Endothelial cell of umbilical vein (primary cell): Measurements from ENCODE around the gene SEMA3E. TPM values are rescaled to one million over a fixed set of nuclear protein-coding genes. Genes with fewer than 3 reads are reported as not detected.

Experiments
- BruUV-seq: library from RNA; stranded (reverse); fragments of 400-500 nt; replicated peaks from 2 replicates; lab custom pipeline; 2021; lab: Mats Ljungman, UMichigan
- CTCF ChIA-PET: fragments of 300-600, 350-600 bp; sonication (Branson Sonifier 250); formaldehyde crosslinking; loops from one replicate; lab custom pipeline; 2021; ENCODE audit warnings: antibody characterized with exemption, inconsistent platforms; lab: Charles Lee
- POLR2A ChIA-PET: fragments of 300-600, 350-600 bp; sonication (Branson Sonifier 250); formaldehyde crosslinking; loops from one replicate; lab custom pipeline; 2021; ENCODE audit warnings: antibody characterized with exemption, inconsistent platforms; lab: Charles Lee
- DNase-seq: peaks from one replicate; pipeline ENCODE4 v3.0.0-alpha.2; 2011; ENCODE audit warnings: low read depth, low spot score
- FAIRE-seq: peaks from 2 replicates; lab custom pipeline; 2011; peaks lifted over from hg19 to GRCh38; lab: Jason Lieb, UNC
- H2AFZ ChIP-seq: 2 replicates; pipeline ENCODE4 v1.6.0; 2012; ENCODE audit warnings: low read depth, low read length, control low read depth, inconsistent platforms
- H3K27ac ChIP-seq: 2 replicates; pipeline ENCODE4 v1.5.1; 2011; ENCODE audit warnings: low read depth, mild to moderate bottlenecking, control low read depth, low read length, moderate library complexity; ENCODE audit not compliant: insufficient read depth
- H3K27me3 ChIP-seq, 2 experiments: 2 replicates each; pipeline versions ENCODE4 v1.6.0 to v1.6.1; 2011; ENCODE audit warnings: low read length in 2 of 2, mixed read lengths in 1 of 2; ENCODE audit not compliant: control insufficient read depth in 2 of 2, insufficient read depth in 2 of 2
- H3K36me3 ChIP-seq, 2 experiments: 2 replicates in 1 of 2; 3 replicates in 1 of 2; pipeline ENCODE4 v1.5.1; 2011; ENCODE audit warnings: low read length in 2 of 2, mild to moderate bottlenecking in 1 of 2, moderate library complexity in 1 of 2; ENCODE audit not compliant: control insufficient read depth in 2 of 2, insufficient read depth in 2 of 2; ENCODE audit errors: extremely low read depth in 1 of 2
- H3K4me1 ChIP-seq: 3 replicates; pipeline ENCODE4 v1.5.1; 2011; ENCODE audit warnings: mild to moderate bottlenecking, low read length; ENCODE audit not compliant: control insufficient read depth, insufficient read depth; ENCODE audit errors: extremely low read depth
- H3K4me2 ChIP-seq: 2 replicates; pipeline ENCODE4 v1.6.1; 2011; ENCODE audit warnings: low read length, control low read depth, mixed read lengths; ENCODE audit not compliant: insufficient read depth
- H3K4me3 ChIP-seq, 3 experiments: fragments of 200-600 bp in 1 of 3; sonication (generic), shearing (Covaris generic) in 1 of 3; replicated peaks in 1 of 3; 2 replicates each; pipeline ENCODE4 v1.5.1; 2011 to 2016; ENCODE audit warnings: control low read depth in 3 of 3, low read length in 3 of 3, mild to moderate bottlenecking in 2 of 3, inconsistent platforms in 1 of 3, low read depth in 1 of 3, moderate library complexity in 1 of 3; ENCODE audit not compliant: insufficient read depth in 1 of 3
- H3K79me2 ChIP-seq: 2 replicates; pipeline ENCODE4 v1.6.0; 2012; ENCODE audit warnings: low read length, inconsistent platforms; ENCODE audit not compliant: control insufficient read depth, insufficient read depth
- H3K9ac ChIP-seq: replicated peaks from 2 replicates; pipeline ENCODE3; 2011; ENCODE audit warnings: low read length, control low read depth; ENCODE audit not compliant: insufficient read depth; ENCODE audit errors: extremely low read depth
- H3K9me1 ChIP-seq: replicated peaks from 3 replicates; pipeline ENCODE4 v1.6.0; 2011; ENCODE audit warnings: mild to moderate bottlenecking, low read length; ENCODE audit not compliant: control insufficient read depth, insufficient read depth; ENCODE audit errors: extremely low read depth
- H3K9me3 ChIP-seq: replicated peaks from 2 replicates; pipeline ENCODE4 v1.5.1; 2012; ENCODE audit warnings: low read length, inconsistent platforms; ENCODE audit not compliant: control insufficient read depth, insufficient read depth
- H4K20me1 ChIP-seq: replicated peaks from 2 replicates; pipeline ENCODE3; 2011; ENCODE audit warnings: mild to moderate bottlenecking, low read length; ENCODE audit not compliant: control insufficient read depth, insufficient read depth; ENCODE audit errors: extremely low read depth
- CTCF ChIP-seq, 2 donors: IDR thresholded peaks; 1 replicate in 1 of 2; 2 replicates in 1 of 2; pipeline ENCODE4 v1.5.1; 2011; ENCODE audit warnings: low read length in 2 of 2, mild to moderate bottlenecking in 2 of 2, moderate library complexity in 2 of 2, control low read depth in 1 of 2, inconsistent platforms in 1 of 2, low read depth in 1 of 2; ENCODE audit not compliant: insufficient read depth in 1 of 2; ENCODE audit errors: extremely low read depth in 1 of 2
- EZH2 ChIP-seq: IDR thresholded peaks from 2 replicates; pipeline ENCODE4 v1.6.1; 2012; ENCODE audit warnings: borderline replicate concordance, low read depth, mild to moderate bottlenecking, moderate library complexity, low read length, inconsistent platforms; ENCODE audit not compliant: severe bottlenecking
- FOS ChIP-seq: IDR thresholded peaks from 2 replicates; pipeline ENCODE4 v1.6.1; 2011; ENCODE audit warnings: mild to moderate bottlenecking, low read length, moderate library complexity, borderline replicate concordance; ENCODE audit not compliant: insufficient read depth
- GATA2 ChIP-seq: IDR thresholded peaks from 2 replicates; pipeline ENCODE4 v1.7.0; 2011; ENCODE audit warnings: low read depth, mild to moderate bottlenecking, moderate library complexity, mixed read lengths, low read length; ENCODE audit not compliant: insufficient read length, insufficient read depth
- JUN ChIP-seq: IDR thresholded peaks from 2 replicates; pipeline ENCODE4 v1.6.1; 2011; ENCODE audit warnings: borderline replicate concordance, low read depth; ENCODE audit not compliant: insufficient read length, insufficient read depth
- MAX ChIP-seq: IDR thresholded peaks from 2 replicates; pipeline ENCODE4 v1.6.1; 2011; ENCODE audit not compliant: insufficient read depth, insufficient read length
- MYC ChIP-seq: IDR thresholded peaks from one replicate; pipeline ENCODE4 v1.6.1; 2011; ENCODE audit warnings: mild to moderate bottlenecking, low read depth, low read length
- POLR2A ChIP-seq: IDR thresholded peaks from 2 replicates; pipeline ENCODE4 v1.6.1; 2012; ENCODE audit warnings: low read depth, mild to moderate bottlenecking, control low read depth, low read length
- POLR2AphosphoS5 ChIP-seq: IDR thresholded peaks from 2 replicates; pipeline ENCODE4 v1.6.1; 2012; ENCODE audit warnings: low read depth, mild to moderate bottlenecking, control low read depth, low read length, moderate library complexity; ENCODE audit not compliant: insufficient read depth
- dilution Hi-C: fragments of 300-500 bp; cut with MboI; formaldehyde crosslinking; loops from one replicate; pipeline ENCODE4 v1.15.0; 2019; ENCODE audit warnings: low sequenced_read_pairs; ENCODE audit not compliant: extremely low pct_ligation_motif_present
- intact Hi-C: fragments of 100-400 bp; cut with micrococcal nuclease; formaldehyde crosslinking; loops from one replicate; pipeline ENCODE4 v1.10.0; 2022
- polyA plus RNA-seq, 4 experiments: library from polyadenylated mRNA; depleted of rRNA in 3 of 4; stranded (reverse) in 3 of 4; unstranded in 1 of 4; fragments of >200 nt; gene quantifications; 2 replicates each; pipeline versions ENCODE4 v1.2.1 to v1.2.3, GENCODE V29; 2011 to 2012; ENCODE audit warnings: missing spikeins in 1 of 4
- total RNA-seq: library from RNA; stranded (reverse); gene quantifications from 2 replicates; pipeline ENCODE4 v1.2.3, GENCODE V29; 2021

Gene SEMA3E
- total and polyA plus RNA-seq, 2 donors (not counting 3 experiments of a cell fraction or from before 2014, with no cell fraction given), result not detected

DNA sequence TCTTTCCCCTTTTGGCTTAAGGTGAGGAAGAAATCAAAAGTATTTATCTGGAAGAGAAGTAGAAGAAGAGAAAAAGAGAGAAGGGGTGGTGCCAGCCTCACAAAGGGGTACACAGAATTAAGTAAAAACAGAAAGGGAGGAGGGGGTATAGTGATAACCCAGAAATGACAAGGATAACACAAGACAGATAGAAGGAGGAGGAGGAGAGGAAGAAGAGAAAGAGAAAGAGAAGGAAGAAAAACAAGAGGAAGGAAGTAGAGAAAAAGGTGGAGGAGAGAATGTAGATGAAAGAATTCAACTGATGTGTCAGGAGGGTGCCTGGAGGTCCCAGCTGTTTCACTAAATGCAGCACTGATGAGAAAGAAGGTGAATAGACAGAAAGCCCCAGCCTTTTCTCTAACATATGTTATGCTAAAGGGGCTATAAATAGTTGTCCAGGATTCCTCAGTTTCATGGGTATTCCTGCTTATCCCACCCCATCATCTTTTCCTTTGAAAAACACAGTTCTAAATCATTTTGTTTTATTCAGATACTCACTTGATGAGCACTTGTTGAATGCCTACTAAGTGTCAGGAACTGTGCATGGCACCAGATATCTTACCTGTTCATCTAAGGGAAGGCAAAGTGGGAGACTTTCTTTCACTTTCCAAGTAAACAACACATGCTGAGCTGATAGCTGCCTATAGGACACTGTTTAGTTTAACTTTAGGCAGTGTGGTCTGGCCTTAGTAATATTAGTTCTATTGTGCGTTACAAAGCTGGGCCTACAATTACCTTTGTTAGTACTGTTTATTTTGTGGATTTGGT, 8.0 kb downstream of the SEMA3E start:
- POLR2A ChIA-PET, result no interaction called here
- Histone ChIP-seq H3K27me3 (peaks cover 0 to 2% of the 10 kb centered on the region in 2 experiments), H3K9me3 (no peaks in the 10 kb centered on the region), H2AFZ (no peak overlapping the region), H3K9ac (no peak overlapping the region), H3K4me2 (no peak overlapping the region), H3K9me1 (no peaks in the 10 kb centered on the region), H3K79me2 (no peaks in the 10 kb centered on the region), H3K4me3 (no peak overlapping the region), H3K36me3 (no peaks in the 10 kb centered on the region), H3K27ac (no peak overlapping the region), H3K4me1 (no peaks in the 10 kb centered on the region), H4K20me1 (no peaks in the 10 kb centered on the region)
- no peak for FAIRE-seq
- dilution Hi-C loops, result no loop called here
- no peak for TF ChIP-seq MAX
- no peak for TF ChIP-seq GATA2
- no peak for TF ChIP-seq CTCF (IDR thresholded peaks at IDR 0.05; ENCODE audit: extremely low read depth in 1 of 2, insufficient read depth in 1 of 2, low read depth in 1 of 2, low read length in 2 of 2)
- TF ChIP-seq MYC, result no peak
- TF ChIP-seq POLR2AphosphoS5, result no peak
- no peak for TF ChIP-seq FOS
- no peak for TF ChIP-seq JUN
- TF ChIP-seq EZH2, result no peak
- TF ChIP-seq POLR2A, result no peak
- intact Hi-C loops, result no loop called here
- CTCF ChIA-PET, result interaction anchor here (1.0 to 1.4 kb wide), 3 partner anchors 10 to 28 kb away, joined by 3 to 5 read pairs (median 3); no protein-coding TSS in a partner anchor
- no TSS peak for BruUV-seq
- DNase-seq, result no peak
